HepG2 (cell line): ENCODE results near the gene LRBA. TPM values are rescaled to one million over a fixed set of nuclear protein-coding genes. Genes with fewer than 3 reads are reported as not detected.

Experiments
- ATAC-seq: fragments of 200-7000 bp; cut with Tn5 transposase; 3 replicates; pipeline ENCODE4 v1.9.1; 2020; ENCODE audit warnings: mild to moderate bottlenecking, moderate library complexity
- BruUV-seq: library from RNA; stranded (reverse); fragments of 400-500 nt; replicated peaks from 2 replicates; lab custom pipeline; 2021; lab: Mats Ljungman, UMichigan
- CTCF ChIA-PET: fragments of 300-600 bp; formaldehyde crosslinking; extraction: SDS; loops from one replicate; lab custom pipeline; 2021; ENCODE audit warnings: low total read pairs, inconsistent platforms, low intra/inter-chr PET ratio; lab: Yijun Ruan, JAX
- POLR2A ChIA-PET: fragments of 350-600 bp; sonication (Branson Sonifier 250); formaldehyde crosslinking; loops from one replicate; lab custom pipeline; 2020; ENCODE audit warnings: antibody characterized with exemption, inconsistent platforms; lab: Yijun Ruan, JAX
- DNase-seq: peaks from one replicate; pipeline ENCODE4 v3.0.0-alpha.2; 2015; ENCODE audit warnings: low spot score
- FAIRE-seq: peaks from 3 replicates; lab custom pipeline; 2011; peaks lifted over from hg19 to GRCh38; lab: Jason Lieb, UNC
- H2AFZ ChIP-seq: one replicate; pipeline ENCODE4 v1.6.1; 2011; ENCODE audit warnings: low read length, inconsistent platforms
- H3K27ac ChIP-seq: fragments of 300-600 bp; 3 replicates; pipeline ENCODE4 v1.8.0; 2011; ENCODE audit warnings: mixed run types, mild to moderate bottlenecking, mixed read lengths, low read length, inconsistent platforms; ENCODE audit not compliant: insufficient read depth; ENCODE audit errors: extremely low read length
- H3K27me3 ChIP-seq, 2 experiments: fragments of 200-600 bp in 1 of 2; 2 replicates in 1 of 2; 3 replicates in 1 of 2; pipeline versions ENCODE4 v1.6.0 to v1.8.0; 2011; ENCODE audit warnings: low read length in 2 of 2, mild to moderate bottlenecking in 2 of 2, moderate library complexity in 2 of 2, inconsistent platforms in 1 of 2; ENCODE audit not compliant: insufficient read depth in 2 of 2, control insufficient read depth in 1 of 2
- H3K36me3 ChIP-seq, 2 experiments: fragments of 200-600 bp in 1 of 2; replicated peaks in 1 of 2; 2 replicates in 1 of 2; 3 replicates in 1 of 2; pipeline versions ENCODE4 v1.5.1 to v1.8.0; 2011; ENCODE audit warnings: low read length in 2 of 2, inconsistent platforms in 1 of 2; ENCODE audit not compliant: insufficient read depth in 2 of 2, control insufficient read depth in 1 of 2
- H3K4me1 ChIP-seq: 2 replicates; pipeline ENCODE4 v1.5.1; 2012; ENCODE audit warnings: low read length, inconsistent platforms; ENCODE audit not compliant: insufficient read depth
- H3K4me2 ChIP-seq: 2 replicates; pipeline ENCODE4 v1.6.0; 2011; ENCODE audit warnings: low read depth, low read length, inconsistent platforms
- H3K4me3 ChIP-seq, 3 experiments: fragments of 200-600 bp in 1 of 3; sonication (generic), shearing (Covaris generic) in 1 of 3; replicated peaks in 1 of 3; 2 replicates each; pipeline ENCODE4 v1.5.1; 2011 to 2016; ENCODE audit warnings: low read length in 3 of 3, inconsistent platforms in 2 of 3, low read depth in 2 of 3, mild to moderate bottlenecking in 2 of 3, control low read depth in 1 of 3, mixed read lengths in 1 of 3; ENCODE audit not compliant: insufficient read depth in 1 of 3
- H3K79me2 ChIP-seq: one replicate; pipeline ENCODE4 v1.6.1; 2011; ENCODE audit warnings: low read length, inconsistent platforms; ENCODE audit not compliant: insufficient read depth
- H3K9ac ChIP-seq: 2 replicates; pipeline ENCODE4 v1.6.0; 2011; ENCODE audit warnings: mild to moderate bottlenecking, low read depth, low read length, inconsistent platforms; ENCODE audit not compliant: insufficient read depth
- H3K9me3 ChIP-seq: 2 replicates; pipeline ENCODE4 v1.5.1; 2012; ENCODE audit warnings: mild to moderate bottlenecking, low read length
- H4K20me1 ChIP-seq: 2 replicates; pipeline ENCODE4 v1.6.0; 2011; ENCODE audit warnings: inconsistent platforms, mild to moderate bottlenecking, low read length, moderate library complexity; ENCODE audit not compliant: insufficient read depth
- DNMT3B ChIP-seq: conservative IDR thresholded peaks from 2 replicates; pipeline ENCODE4 v1.6.1; 2016; ENCODE audit warnings: missing biosample characterization, control low read depth
- KLF11 ChIP-seq: IDR thresholded peaks from 2 replicates; pipeline ENCODE4 v1.6.1; 2016; ENCODE audit warnings: missing compliant biosample characterization
- ZFP1 ChIP-seq: IDR thresholded peaks from 2 replicates; pipeline ENCODE4 v1.6.1; 2016
- ZFX ChIP-seq: sonication (generic); formaldehyde crosslinking; IDR thresholded peaks from 2 replicates; pipeline ENCODE4 v1.4.0; 2020; ENCODE audit warnings: mild to moderate bottlenecking, low read depth, missing genetic modification reagents, moderate library complexity
- ZNF776 ChIP-seq: sonication (generic); formaldehyde crosslinking; IDR thresholded peaks from 2 replicates; pipeline ENCODE4 v1.4.0; 2020; ENCODE audit warnings: mild to moderate bottlenecking, missing genetic modification reagents
- WGBS: methylation state at CpG from one replicate; pipeline ENCODE4 v1.1.6; 2017; ENCODE audit warnings: low lambda C conversion rate; 5-methylcytosine and 5-hydroxymethylcytosine counted together
- in situ Hi-C: cut with HindIII; loops from 2 replicates; pipeline ENCODE4 v1.10.0; 2017; ENCODE audit warnings: low pct_unique_long_range_greater_than_20kb; ENCODE audit not compliant: extremely low pct_ligation_motif_present
- intact Hi-C: fragments of 100-400 bp; cut with micrococcal nuclease; formaldehyde crosslinking; loops from one replicate; pipeline ENCODE4 v1.10.0; 2022; ENCODE audit not compliant: unreplicated experiment
- polyA plus RNA-seq, 8 experiments: library from polyadenylated mRNA; depleted of rRNA in 3 of 8; stranded (reverse) in 7 of 8; unstranded in 1 of 8; fragments of >200 nt; fragmentation: Illumina TruSeq in 4 of 8; extraction: Trizol in 4 of 8; gene quantifications; 2 replicates each; pipeline versions ENCODE4 v1.2.1 to v1.2.3, GENCODE V29; 2011 to 2016; ENCODE audit warnings: low read depth in 4 of 8, missing spikeins in 1 of 8, mixed read lengths in 1 of 8; ENCODE audit not compliant: insufficient read depth in 1 of 8
- total RNA-seq, 5 experiments: library from RNA; depleted of rRNA; stranded (reverse); fragments of >200 nt; fragmentation: Illumina TruSeq; extraction: Trizol; gene quantifications; 2 replicates each; pipeline ENCODE4 v1.2.3, GENCODE V29; 2016; ENCODE audit warnings: low read depth in 1 of 5

LRBA gene
- total and polyA plus RNA-seq, 2 of the 13 experiments (the other 11 are each of a cell fraction or from before 2014, with no cell fraction given) = 21.0 to 37.2 TPM

- Histone ChIP-seq H3K9me3 (peaks cover 14% of the 10 kb centered on the region; the same call in 1 of the 2 replicates), H3K27me3 (no peaks in the 10 kb centered on the region), H3K36me3 (no peaks in the 10 kb centered on the region), H3K9ac (no peak overlapping the region), H2AFZ (no peak overlapping the region), H4K20me1 (no peaks in the 10 kb centered on the region), H3K27ac (no peak overlapping the region), H3K79me2 (no peaks in the 10 kb centered on the region), H3K4me3 (no peak overlapping the region), H3K4me1 (no peaks in the 10 kb centered on the region), H3K4me2 (no peak overlapping the region)
- ATAC-seq (no peak), DNase-seq (no peak), FAIRE-seq (no peak)
- ChIA-PET POLR2A (no interaction called here), CTCF (no interaction called here)
- intact Hi-C loops = no loop called here
- in situ Hi-C loops = no loop called here
- TF ChIP-seq ZFP1 (CRISPR knock-in tag) (peak; percentile 61; the same call in 1 of the 2 replicates), ZNF776 (CRISPR knock-in tag) (no peak)
- no TSS peak for BruUV-seq
Measured at GRCh38 chr4:150632639-150633038, 382.4 kb downstream of the LRBA start.

DNA sequence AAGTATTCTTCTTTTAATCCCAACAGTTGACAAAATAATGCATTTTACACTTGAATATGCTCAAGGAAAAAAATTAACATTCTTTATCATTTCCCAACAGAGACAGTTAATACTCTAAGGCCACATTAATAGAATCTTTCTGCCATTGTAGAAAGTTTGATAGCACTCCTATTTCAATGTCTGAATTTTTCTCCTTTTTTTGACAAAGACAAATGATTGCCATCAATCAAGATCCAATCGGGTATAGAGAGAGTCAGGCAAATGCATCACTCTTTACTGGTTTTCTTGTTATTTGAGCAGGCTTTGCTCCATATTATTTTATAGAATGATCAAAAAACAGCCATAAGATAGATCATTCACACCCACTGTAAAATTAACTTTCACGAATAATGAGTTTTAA lies 387.0 kb downstream of the LRBA start:
- Histone ChIP-seq H3K9ac (no peak overlapping the region), H3K4me2 (no peak overlapping the region), H3K9me3 (peaks cover 6% of the 10 kb centered on the region; the same call in 1 of the 2 replicates), H3K79me2 (no peaks in the 10 kb centered on the region), H3K4me3 (no peak overlapping the region), H3K27me3 (no peaks in the 10 kb centered on the region; a peak in 1 of 5 replicates), H3K27ac (no peak overlapping the region), H2AFZ (no peak overlapping the region), H4K20me1 (no peaks in the 10 kb centered on the region), H3K4me1 (no peaks in the 10 kb centered on the region), H3K36me3 (no peaks in the 10 kb centered on the region)
- FAIRE-seq (no peak), ATAC-seq (no peak), DNase-seq (no peak)
- POLR2A ChIA-PET = no interaction called here
- in situ Hi-C loops = no loop called here
- CTCF ChIA-PET = no interaction called here
- intact Hi-C loops = no loop called here
- TF ChIP-seq DNMT3B (CRISPR knock-in tag) (no peak), KLF11 (CRISPR knock-in tag) (no peak), ZFX (CRISPR knock-in tag) (no peak)
- no TSS peak for BruUV-seq
- 95% methylated on average over 2 of the region's 2 CpGs for WGBS
